8988T (cell line): ENCODE measurements around the gene SSTR4.
"Not testable (repeated sequence)": the region's sequence is repeated elsewhere in the genome, so short reads cannot be mapped to it uniquely, and the experiment has no call there.

Experiments
- DNase-seq: peaks from one replicate; pipeline ENCODE4 v3.0.0; 2011

The SSTR4 gene

GRCh38 chr20:23019403-23019802 is 15.7 kb upstream of the SSTR4 start:
- DNase-seq = no peak

GRCh38 chr20:23020230-23021018 is 14.7 kb upstream of the SSTR4 start:
- no peak for DNase-seq

GRCh38 chr20:23021541-23021940 is 13.6 kb upstream of the SSTR4 start:
- DNase-seq = no peak

- DNase-seq = no peak
These were observed 13.2 kb upstream of the SSTR4 start for GRCh38 chr20:23021951-23022350.

GRCh38 chr20:23022849-23023248 is 12.3 kb upstream of the SSTR4 start:
- no peak for DNase-seq

GRCh38 chr20:23023621-23024177 is 11.4 kb upstream of the SSTR4 start:
- no peak for DNase-seq

GRCh38 chr20:23024701-23025100 is 10.4 kb upstream of the SSTR4 start:
- DNase-seq = no peak

GRCh38 chr20:23025503-23025902 is 9.6 kb upstream of the SSTR4 start:
- not testable (repeated sequence) for DNase-seq

- DNase-seq = no peak
These were observed 7.4 kb upstream of the SSTR4 start for GRCh38 chr20:23027721-23028120.

- DNase-seq = no peak
These were observed 6.7 kb upstream of the SSTR4 start for GRCh38 chr20:23028392-23028791.

GRCh38 chr20:23029324-23029723 is 5.8 kb upstream of the SSTR4 start:
- DNase-seq = no peak

- DNase-seq = no peak
These were observed 3.8 kb upstream of the SSTR4 start for GRCh38 chr20:23031346-23031745.

GRCh38 chr20:23032056-23032749 is 2.9 kb upstream of the SSTR4 start:
- no peak for DNase-seq

GRCh38 chr20:23032750-23033078 is 2.4 kb upstream of the SSTR4 start:
- DNase-seq = no peak

GRCh38 chr20:23033918-23034317 is 1.2 kb upstream of the SSTR4 start:
- no peak for DNase-seq

GRCh38 chr20:23035731-23036130 is 619 bp downstream of the SSTR4 start:
- DNase-seq = no peak

- DNase-seq = no peak
These were observed 1.3 kb downstream of the SSTR4 start for GRCh38 chr20:23036371-23036770.

GRCh38 chr20:23037017-23037481 is 1.9 kb downstream of the SSTR4 start:
- DNase-seq = no peak

- DNase-seq = no peak
These were observed 4.2 kb downstream of the SSTR4 start for GRCh38 chr20:23039136-23039875.

- DNase-seq = no peak
These were observed 4.9 kb downstream of the SSTR4 start for GRCh38 chr20:23039885-23040508.

GRCh38 chr20:23042270-23042669 is 7.2 kb downstream of the SSTR4 start:
- no peak for DNase-seq

- no peak for DNase-seq
These were observed 8.3 kb downstream of the SSTR4 start for GRCh38 chr20:23043376-23043775.

- DNase-seq = no peak
These were observed 11.3 kb downstream of the SSTR4 start for GRCh38 chr20:23046431-23046830.
